BLaER1 (cell line): ENCODE measurements around the gene IGFL4.
"Not testable (repeated sequence)": the region's sequence is repeated elsewhere in the genome, so short reads cannot be mapped to it uniquely, and the experiment has no call there.

Source experiments
- H3K27ac ChIP-seq: shearing (Covaris generic); formaldehyde crosslinking; 2 replicates; pipeline ENCODE4 v1.8.1; 2022
- H3K27me3 ChIP-seq: shearing (Covaris generic); formaldehyde crosslinking; 2 replicates; pipeline ENCODE4 v1.8.1; 2022
- H3K36me3 ChIP-seq: shearing (Covaris generic); formaldehyde crosslinking; 2 replicates; pipeline ENCODE4 v1.8.1; 2022
- H3K4me1 ChIP-seq: shearing (Covaris generic); formaldehyde crosslinking; 2 replicates; pipeline ENCODE4 v1.8.1; 2022
- H3K4me2 ChIP-seq: shearing (Covaris generic); formaldehyde crosslinking; 2 replicates; pipeline ENCODE4 v1.8.1; 2022
- H3K4me3 ChIP-seq: shearing (Covaris generic); formaldehyde crosslinking; 2 replicates; pipeline ENCODE4 v1.8.1; 2022
- H3K9ac ChIP-seq: shearing (Covaris generic); formaldehyde crosslinking; 2 replicates; pipeline ENCODE4 v1.8.1; 2022
- H3K9me3 ChIP-seq: shearing (Covaris generic); formaldehyde crosslinking; 2 replicates; pipeline ENCODE4 v1.8.1; 2022
- H4K20me1 ChIP-seq: shearing (Covaris generic); formaldehyde crosslinking; 2 replicates; pipeline ENCODE4 v1.8.1; 2022
- Cebpa-rat ChIP-seq: shearing (Covaris generic); IDR thresholded peaks from 2 replicates; pipeline ENCODE4 v1.8.1; 2022

Gene IGFL4

DNA sequence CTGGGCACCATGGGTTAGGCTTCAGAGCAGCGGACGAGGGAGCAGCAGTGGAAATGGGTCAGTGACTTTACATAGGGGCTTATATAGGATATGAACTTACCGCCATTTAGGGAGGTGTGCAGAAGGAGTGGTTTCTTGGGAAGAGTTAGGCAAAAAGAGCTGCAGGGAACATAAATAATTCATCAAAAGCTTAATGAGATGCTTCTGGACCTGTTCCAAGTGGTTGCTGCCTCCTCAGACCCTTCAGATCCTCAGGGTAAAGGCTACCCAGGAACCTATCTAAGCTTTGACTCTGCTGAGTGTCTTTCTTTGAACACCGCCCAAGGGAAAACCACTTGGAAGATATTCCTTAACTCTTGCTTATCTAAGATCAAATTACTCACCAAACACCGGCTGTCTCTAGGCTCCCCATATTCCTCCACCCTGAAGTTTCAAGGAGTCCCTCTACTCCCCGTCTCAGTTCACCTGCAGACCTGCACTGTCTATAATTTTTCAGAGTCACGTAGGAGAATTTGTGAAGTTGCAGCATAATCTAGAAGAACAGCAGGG lies at the start of gene IGFL4:
TSS of gene IGFL4 (minus strand) at position 51 of the 549 bp plus-strand sequence. CDS start at position 11, 40 bp downstream.
- H3K36me3 ChIP-seq: peaks cover 5% of the 10 kb centered on the region; the same call in 1 of the 2 replicates
- H3K27me3 ChIP-seq: no peaks in the 10 kb centered on the region
- no peak within 1 kb of the TSS for H3K9ac ChIP-seq
- TF ChIP-seq Cebpa-rat: no peak
- H3K4me1 ChIP-seq: no peaks in the 10 kb centered on the region
- no peak within 1 kb of the TSS for H3K27ac ChIP-seq
- no peaks in the 10 kb centered on the region for H4K20me1 ChIP-seq
- peaks cover 25% of the 10 kb centered on the region for H3K9me3 ChIP-seq
- H3K4me2 ChIP-seq: no peak within 1 kb of the TSS
- no peak within 1 kb of the TSS for H3K4me3 ChIP-seq

DNA sequence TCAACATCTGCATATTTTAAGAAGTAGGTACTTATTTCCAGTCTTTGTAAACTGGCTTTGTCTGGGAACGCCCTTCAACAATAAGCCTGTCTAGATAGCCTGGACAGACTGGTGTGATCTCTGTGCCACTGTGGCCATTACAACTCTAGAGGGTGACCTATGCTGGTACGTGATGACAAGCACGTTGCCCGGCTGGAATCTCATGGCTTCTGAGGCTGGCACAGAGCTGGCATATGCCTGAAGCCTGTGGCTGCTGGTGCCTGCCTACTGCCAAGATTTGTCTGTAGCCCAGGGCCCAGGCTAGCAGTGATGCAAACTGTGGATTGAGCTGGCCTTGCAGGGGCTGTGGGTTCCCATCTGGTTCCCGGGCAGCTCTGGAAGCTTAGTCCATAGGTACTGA lies 49.6 kb upstream of the IGFL4 start:
- no peaks in the 10 kb centered on the region; the same call in 1 of the 2 replicates for H3K36me3 ChIP-seq
- H3K27me3 ChIP-seq: no peaks in the 10 kb centered on the region
- H3K27ac ChIP-seq: no peak overlapping the region
- no peaks in the 10 kb centered on the region for H3K4me1 ChIP-seq
- no peaks in the 10 kb centered on the region for H4K20me1 ChIP-seq
- peaks cover 39% of the 10 kb centered on the region for H3K9me3 ChIP-seq
- H3K9ac ChIP-seq: no peak overlapping the region
- TF ChIP-seq Cebpa-rat: no peak
- no peak overlapping the region for H3K4me3 ChIP-seq
- no peak overlapping the region for H3K4me2 ChIP-seq

DNA sequence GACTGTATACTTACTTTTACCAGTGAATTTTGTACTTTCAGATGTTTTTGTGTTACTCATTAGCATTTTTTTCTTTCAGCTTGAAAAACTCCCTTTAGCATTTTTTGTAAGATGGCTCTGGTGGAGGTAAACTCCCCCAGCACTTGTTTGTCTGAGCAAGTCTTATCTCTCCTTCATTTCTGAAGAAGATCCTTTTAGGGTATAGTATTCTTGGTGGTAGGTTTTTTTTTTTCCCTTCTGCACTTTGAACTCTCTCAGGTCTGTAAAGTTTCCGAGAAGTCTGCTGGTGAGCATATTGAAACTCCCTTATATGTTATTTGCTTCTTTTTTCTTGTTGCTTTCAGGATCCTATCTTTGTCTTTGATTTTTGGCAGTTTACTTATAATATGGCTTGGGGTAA lies 48.6 kb upstream of the IGFL4 start:
- no peak overlapping the region for H3K4me2 ChIP-seq
- H3K27me3 ChIP-seq: no peaks in the 10 kb centered on the region
- H3K27ac ChIP-seq: no peak overlapping the region
- H3K9ac ChIP-seq: no peak overlapping the region
- H4K20me1 ChIP-seq: no peaks in the 10 kb centered on the region
- no peaks in the 10 kb centered on the region; the same call in 1 of the 2 replicates for H3K36me3 ChIP-seq
- TF ChIP-seq Cebpa-rat: no peak
- no peaks in the 10 kb centered on the region for H3K4me1 ChIP-seq
- no peak overlapping the region for H3K4me3 ChIP-seq
- H3K9me3 ChIP-seq: peaks cover 49% of the 10 kb centered on the region

DNA sequence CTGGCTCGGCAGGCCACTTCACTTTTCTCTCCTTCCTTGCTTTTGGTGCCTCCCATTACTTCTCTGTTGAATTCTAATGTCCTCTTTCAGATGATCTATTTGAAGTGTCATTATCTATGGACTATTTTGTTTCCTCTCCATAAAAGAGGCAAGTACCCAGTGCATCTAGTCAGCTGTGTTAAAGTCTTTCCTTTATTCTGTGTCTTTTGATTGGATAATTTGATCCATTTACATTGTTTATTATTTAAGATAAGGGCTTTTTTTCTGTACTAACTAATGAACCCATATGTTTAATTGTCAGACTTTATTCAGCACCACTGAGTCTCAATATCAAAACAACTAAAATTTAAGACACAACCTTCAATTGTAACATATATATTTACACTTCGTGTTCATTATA lies 47.3 kb upstream of the IGFL4 start:
- H3K27me3 ChIP-seq: no peaks in the 10 kb centered on the region
- H3K36me3 ChIP-seq: no peaks in the 10 kb centered on the region; the same call in 1 of the 2 replicates
- H3K4me3 ChIP-seq: no peak overlapping the region
- peaks cover 52% of the 10 kb centered on the region for H3K9me3 ChIP-seq
- no peaks in the 10 kb centered on the region for H4K20me1 ChIP-seq
- no peak for TF ChIP-seq Cebpa-rat
- H3K27ac ChIP-seq: no peak overlapping the region
- H3K4me2 ChIP-seq: no peak overlapping the region
- H3K9ac ChIP-seq: no peak overlapping the region
- no peaks in the 10 kb centered on the region for H3K4me1 ChIP-seq

DNA sequence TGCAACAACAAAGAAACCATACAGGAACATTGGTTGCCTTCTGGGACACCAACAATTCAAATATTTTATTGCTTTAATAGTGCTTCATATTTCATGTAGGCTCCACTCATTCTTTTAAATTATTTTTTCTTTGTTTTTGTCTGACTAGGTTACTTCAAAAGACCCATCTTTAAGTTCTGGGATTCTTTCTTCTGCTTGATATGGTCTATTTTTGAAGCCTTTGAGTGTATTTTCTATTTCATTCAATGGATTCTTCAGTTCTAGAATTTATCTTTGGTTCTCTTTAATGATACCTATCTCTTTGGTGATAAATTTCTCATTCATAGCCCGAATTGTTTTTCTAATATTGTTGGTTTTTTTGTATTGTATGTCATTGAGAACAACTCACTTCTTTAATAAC lies 45.1 kb upstream of the IGFL4 start:
- H3K9ac ChIP-seq: no peak overlapping the region
- no peak for TF ChIP-seq Cebpa-rat
- no peaks in the 10 kb centered on the region; the same call in 1 of the 2 replicates for H3K36me3 ChIP-seq
- H3K4me1 ChIP-seq: peaks cover under 1% of the 10 kb centered on the region; the same call in 1 of the 2 replicates
- no peak overlapping the region for H3K4me2 ChIP-seq
- no peak overlapping the region for H3K27ac ChIP-seq
- H4K20me1 ChIP-seq: no peaks in the 10 kb centered on the region
- H3K4me3 ChIP-seq: no peak overlapping the region
- no peaks in the 10 kb centered on the region for H3K27me3 ChIP-seq
- peaks cover 52% of the 10 kb centered on the region for H3K9me3 ChIP-seq

DNA sequence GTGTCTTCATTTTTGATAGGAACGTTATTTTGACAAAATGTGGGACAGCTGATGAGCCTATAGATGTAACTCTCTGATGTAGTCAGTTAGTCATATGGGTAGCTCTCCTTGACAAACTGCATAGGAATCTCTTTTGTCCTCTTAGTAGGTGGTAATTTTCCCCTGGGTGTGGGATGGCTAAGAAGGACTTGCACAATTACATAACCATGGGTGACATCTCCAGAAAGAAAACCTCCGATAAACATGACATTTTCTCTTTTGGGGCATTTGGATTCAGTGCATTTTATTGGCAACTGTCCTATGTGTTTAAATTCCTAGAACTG lies 41.9 kb upstream of the IGFL4 start:
- H3K4me1 ChIP-seq: peaks cover 6% of the 10 kb centered on the region; the same call in 1 of the 2 replicates
- no peak overlapping the region for H3K4me3 ChIP-seq
- no peaks in the 10 kb centered on the region; the same call in 1 of the 2 replicates for H3K36me3 ChIP-seq
- H3K4me2 ChIP-seq: no peak overlapping the region
- no peaks in the 10 kb centered on the region for H4K20me1 ChIP-seq
- H3K9me3 ChIP-seq: peaks cover 36% of the 10 kb centered on the region
- H3K27ac ChIP-seq: no peak overlapping the region
- no peak for TF ChIP-seq Cebpa-rat
- no peak overlapping the region for H3K9ac ChIP-seq
- no peaks in the 10 kb centered on the region for H3K27me3 ChIP-seq

DNA sequence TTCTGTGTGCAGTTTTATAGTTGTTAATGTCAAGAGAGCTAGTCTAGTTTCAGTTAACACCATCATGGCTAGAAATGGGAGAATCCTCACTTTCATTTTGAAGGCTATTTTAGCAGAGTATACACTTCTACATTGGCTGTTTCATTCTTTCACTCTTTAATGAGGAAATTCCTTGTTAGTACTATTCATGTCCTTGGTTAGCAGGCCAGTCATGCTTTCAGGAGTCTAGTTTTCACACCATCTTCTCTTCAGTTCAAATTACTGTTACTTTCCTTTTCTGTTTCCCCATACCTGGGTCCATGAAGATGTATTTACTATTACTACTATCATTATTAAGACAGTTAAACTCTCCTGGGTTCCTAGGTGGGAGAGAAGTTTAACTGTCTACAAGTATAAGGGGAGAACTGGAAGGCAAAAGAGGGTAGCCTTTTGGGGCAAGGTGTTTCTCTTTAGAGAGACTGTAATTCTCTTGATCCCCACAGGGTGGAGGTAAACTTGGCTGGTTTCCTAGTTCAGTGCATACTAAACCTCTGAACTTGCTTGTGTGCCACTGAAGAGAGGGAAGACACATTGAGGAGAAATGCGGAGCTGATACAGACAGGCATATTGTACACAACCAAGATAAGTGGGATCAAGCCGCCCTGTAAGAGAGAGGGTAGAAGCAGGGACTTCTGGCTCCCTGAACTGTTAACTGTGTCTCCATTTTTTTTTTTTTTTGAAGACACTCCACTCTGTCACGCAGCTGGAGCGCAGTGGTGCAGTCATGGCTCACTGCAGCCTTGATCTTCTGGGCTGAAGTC lies 41.3 kb upstream of the IGFL4 start:
- H4K20me1 ChIP-seq: no peaks in the 10 kb centered on the region
- H3K9me3 ChIP-seq: peaks cover 30% of the 10 kb centered on the region
- peaks cover 8% of the 10 kb centered on the region for H3K4me1 ChIP-seq
- no peak overlapping the region for H3K27ac ChIP-seq
- no peak for TF ChIP-seq Cebpa-rat
- H3K27me3 ChIP-seq: peaks cover 4% of the 10 kb centered on the region
- no peak overlapping the region for H3K9ac ChIP-seq
- H3K36me3 ChIP-seq: no peaks in the 10 kb centered on the region; the same call in 1 of the 2 replicates
- H3K4me2 ChIP-seq: no peak overlapping the region
- H3K4me3 ChIP-seq: no peak overlapping the region

DNA sequence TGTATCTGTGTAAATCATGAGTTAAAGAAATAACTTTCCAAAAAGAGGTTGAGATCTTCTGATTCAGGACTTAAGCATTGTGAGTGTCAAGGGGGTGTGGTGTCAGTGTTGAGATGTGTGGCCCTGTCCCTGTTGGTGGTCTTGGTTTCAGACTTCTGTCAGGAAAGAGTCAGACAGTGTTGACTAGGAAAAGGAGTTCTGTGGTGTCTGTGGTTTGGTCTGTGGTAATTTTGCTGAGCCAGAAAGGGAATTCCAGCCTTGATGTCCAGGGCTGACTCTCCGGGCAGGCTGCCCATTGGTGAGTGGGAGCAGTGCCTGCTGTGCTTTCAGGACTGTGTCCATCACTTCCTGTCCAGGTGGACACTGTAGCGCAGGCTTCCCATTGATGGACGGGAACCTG lies 39.8 kb upstream of the IGFL4 start:
- H3K9ac ChIP-seq: no peak overlapping the region
- H3K4me3 ChIP-seq: no peak overlapping the region
- no peak overlapping the region for H3K4me2 ChIP-seq
- H3K27ac ChIP-seq: no peak overlapping the region
- H3K27me3 ChIP-seq: peaks cover 20% of the 10 kb centered on the region
- H3K36me3 ChIP-seq: no peaks in the 10 kb centered on the region
- peaks cover 14% of the 10 kb centered on the region for H3K9me3 ChIP-seq
- peaks cover 13% of the 10 kb centered on the region for H3K4me1 ChIP-seq
- no peak for TF ChIP-seq Cebpa-rat
- no peaks in the 10 kb centered on the region for H4K20me1 ChIP-seq

DNA sequence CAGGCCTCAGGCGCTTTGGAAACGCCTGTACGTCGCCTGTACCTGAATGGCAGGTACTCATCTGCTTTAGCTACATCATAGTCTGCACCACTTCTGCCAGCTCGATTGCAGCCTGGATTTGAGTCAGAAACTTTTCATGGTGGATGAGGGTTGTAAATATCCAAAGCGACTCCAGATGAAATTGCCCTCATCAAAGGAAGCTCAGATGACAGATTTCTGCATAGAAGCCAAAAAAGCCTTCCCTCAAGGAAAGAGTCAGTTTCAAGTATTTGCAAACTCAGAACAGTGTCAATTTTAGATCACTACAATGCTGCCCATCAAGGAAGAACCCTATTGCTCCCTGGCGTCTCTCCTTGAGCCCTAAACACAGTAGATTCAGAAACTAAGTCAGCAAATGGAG lies 38.8 kb upstream of the IGFL4 start:
- no peak for TF ChIP-seq Cebpa-rat
- Histone ChIP-seq H3K27ac (no peak overlapping the region), H3K9me3 (peaks cover 4% of the 10 kb centered on the region), H3K9ac (no peak overlapping the region), H3K27me3 (peaks cover 25% of the 10 kb centered on the region), H3K4me3 (no peak overlapping the region), H3K36me3 (no peaks in the 10 kb centered on the region), H3K4me1 (peaks cover 13% of the 10 kb centered on the region), H3K4me2 (no peak overlapping the region), H4K20me1 (no peaks in the 10 kb centered on the region)

DNA sequence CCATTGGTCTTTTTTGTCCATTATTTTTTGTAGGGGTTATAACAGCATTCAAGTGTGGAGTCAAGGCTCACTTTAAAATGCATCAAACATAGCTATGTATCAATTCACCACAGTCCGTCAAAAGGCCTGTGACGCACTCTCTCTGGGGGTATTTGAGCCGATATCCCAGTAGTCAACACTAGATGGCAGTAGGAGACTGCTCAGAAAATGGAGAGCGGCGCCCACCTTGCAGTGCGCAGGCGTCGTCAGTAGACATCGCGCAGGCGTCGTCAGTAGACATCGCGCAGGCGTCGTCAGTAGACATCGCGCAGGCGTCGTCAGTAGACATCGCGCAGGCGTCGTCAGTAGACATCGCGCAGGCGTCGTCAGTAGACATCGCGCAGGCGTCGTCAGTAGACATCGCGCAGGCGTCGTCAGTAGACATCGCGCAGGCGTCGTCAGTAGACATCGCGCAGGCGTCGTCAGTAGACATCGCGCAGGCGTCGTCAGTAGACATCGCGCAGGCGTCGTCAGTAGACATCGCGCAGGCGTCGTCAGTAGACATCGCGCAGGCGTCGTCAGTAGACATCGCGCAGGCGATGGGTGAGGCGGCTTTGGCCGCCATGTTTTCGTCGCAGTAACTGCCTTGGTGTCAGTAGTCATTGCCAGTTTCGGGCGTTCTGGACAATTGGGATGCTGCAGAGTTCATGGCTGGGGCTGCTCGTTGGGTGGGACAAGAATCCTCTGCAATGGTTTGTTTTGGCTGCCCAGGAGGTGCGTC lies 38.0 kb upstream of the IGFL4 start:
- not testable (repeated sequence) for H4K20me1 ChIP-seq, H3K36me3 ChIP-seq, H3K9ac ChIP-seq, H3K4me3 ChIP-seq, H3K9me3 ChIP-seq, H3K27ac ChIP-seq, H3K4me2 ChIP-seq
- Histone ChIP-seq H3K4me1 (peaks cover 13% of the 10 kb centered on the region), H3K27me3 (peaks cover 25% of the 10 kb centered on the region)
